Stomach (tissue), 9 donors: ENCODE measurements around the gene IQSEC1. TPM values are rescaled to one million over a fixed set of nuclear protein-coding genes. Genes with fewer than 3 reads are reported as not detected.
A peak's percentile ranks its signal among the peaks of the same experiment; 100 is the strongest.

Experiments
- DNase-seq, 2 donors: peaks; one replicate each; pipeline versions ENCODE4 v3.0.0 to v3.0.0-alpha.2; 2013 to 2019
- H3K27ac ChIP-seq, 5 donors: fragments of 200-600 bp in 4 of 5; sonication (generic) in 4 of 5; one replicate each; pipeline ENCODE4 v1.5.1; 2013 to 2019; ENCODE audit warnings: mild to moderate bottlenecking in 1 of 5, moderate library complexity in 1 of 5
- H3K27me3 ChIP-seq, 3 donors: fragments of 200-600 bp; sonication (generic); one replicate each; pipeline ENCODE4 v1.5.1; 2017 to 2019; ENCODE audit warnings: mixed run types in 1 of 3
- H3K36me3 ChIP-seq, 4 donors: fragments of 200-600 bp; sonication (generic); 1 replicate in 3 of 4; 2 replicates in 1 of 4; pipeline ENCODE4 v1.5.1; 2016 to 2019
- H3K4me1 ChIP-seq, 4 donors: fragments of 200-600 bp; sonication (generic); one replicate each; pipeline ENCODE4 v1.5.1; 2016 to 2019
- H3K4me3 ChIP-seq, 4 donors: fragments of 200-600 bp; sonication (generic) in 3 of 4; one replicate each; pipeline ENCODE4 v1.5.1; 2016 to 2019; ENCODE audit warnings: mild to moderate bottlenecking in 1 of 4
- H3K9me3 ChIP-seq, 4 donors: fragments of 200-600 bp; sonication (generic); one replicate each; pipeline ENCODE4 v1.5.1; 2016 to 2019
- CTCF ChIP-seq, 7 experiments: fragments of 450-650 bp in 4 of 7; fragments of 200-600 bp in 3 of 7; sonication (generic) in 3 of 7; IDR thresholded peaks; one replicate each; pipeline ENCODE4 v1.5.1; 2016 to 2019; ENCODE audit warnings: antibody characterized with exemption in 7 of 7, control low read depth in 2 of 7, mild to moderate bottlenecking in 1 of 7
- EP300 ChIP-seq: sonication (generic); formaldehyde crosslinking; IDR thresholded peaks from one replicate; pipeline ENCODE4 v1.6.1; 2017; ENCODE audit warnings: antibody characterized with exemption
- POLR2A ChIP-seq, 4 donors: fragments of 450-650 bp; IDR thresholded peaks; one replicate each; pipeline ENCODE4 v1.6.1; 2016; ENCODE audit warnings: antibody characterized with exemption in 4 of 4, control low read depth in 2 of 4, mild to moderate bottlenecking in 1 of 4, moderate library complexity in 1 of 4
- POLR2AphosphoS5 ChIP-seq, 3 donors: sonication (generic); formaldehyde crosslinking; IDR thresholded peaks; one replicate each; pipeline ENCODE4 v1.6.1; 2016; ENCODE audit warnings: antibody characterized with exemption in 3 of 3
- WGBS, 5 donors: extraction: QIAGEN DNeasy Blood & Tissue Kit in 3 of 5; methylation state at CpG; one replicate each; pipeline versions ENCODE4 v1.1.5 to v1.1.7; 2013 to 2018; 5-methylcytosine and 5-hydroxymethylcytosine counted together
- intact Hi-C: fragments of 100-400 bp; cut with DNase I; formaldehyde crosslinking; loops from one replicate; pipeline ENCODE4 v1.15.1; 2023; ENCODE audit warnings: low total_unique reads
- polyA plus RNA-seq, 3 donors: library from polyadenylated mRNA; stranded (reverse); fragments of 200-250 nt; gene quantifications; one replicate each; pipeline ENCODE4 v1.2.3, GENCODE V29; 2013
- total RNA-seq, 5 donors: library from RNA; depleted of rRNA; stranded (reverse); fragments of >200 nt; gene quantifications; one replicate each; pipeline versions ENCODE4 v1.1.0 to v1.2.3, GENCODE V29; 2014 to 2016
- donor health status: healthy with polysubstance abuse.
- donor health status: Bipolar disorder and iron deficiency.
- donor health status: healthy.

The IQSEC1 gene
- total and polyA plus RNA-seq, 8 donors = 6.7 to 46.9 (median 20.8) TPM

GRCh38 chr3:13113346-13114330 lies 40.4 kb upstream of the IQSEC1 start:
- Histone ChIP-seq H3K4me3 (no peak overlapping the region), H3K9me3 (no peaks in the 10 kb centered on the region), H3K27me3 (peaks cover 0 to 30% (median 0%) of the 10 kb centered on the region in 3 donors), H3K36me3 (no peaks in the 10 kb centered on the region), H3K4me1 (peaks cover 17 to 22% (median 19%) of the 10 kb centered on the region in 4 donors), H3K27ac (no peak overlapping the region)
- intact Hi-C loops = no loop called here
- 78 to 83% (median 82%) methylated on average over 26 to 27 of the region's 27 CpGs for WGBS, 5 donors
- TF ChIP-seq CTCF (IDR thresholded peaks at IDR 0.05) = no peak
- no peak for TF ChIP-seq EP300
- no peak for TF ChIP-seq POLR2AphosphoS5 (IDR thresholded peaks at IDR 0.05)
- TF ChIP-seq POLR2A (IDR thresholded peaks at IDR 0.05) = no peak
- DNase-seq = no peak

- 77 to 83% (median 80%) methylated on average over 9 to 16 of the region's 16 CpGs for WGBS, 5 donors
- H3K36me3 ChIP-seq = no peaks in the 10 kb centered on the region
- peaks cover 0 to 30% (median 0%) of the 10 kb centered on the region in 3 donors for H3K27me3 ChIP-seq
- intact Hi-C loops = no loop called here
- H3K9me3 ChIP-seq = no peaks in the 10 kb centered on the region
- DNase-seq = no peak
- H3K4me1 ChIP-seq = peaks cover 17 to 22% (median 19%) of the 10 kb centered on the region in 4 donors
- no peak for TF ChIP-seq POLR2A (IDR thresholded peaks at IDR 0.05)
- TF ChIP-seq POLR2AphosphoS5 (IDR thresholded peaks at IDR 0.05) = no peak
- no peak for TF ChIP-seq CTCF (IDR thresholded peaks at IDR 0.05)
- TF ChIP-seq EP300 = no peak
- H3K27ac ChIP-seq = no peak overlapping the region
- no peak overlapping the region for H3K4me3 ChIP-seq
These were observed 39.5 kb upstream of the IQSEC1 start for GRCh38 chr3:13112521-13113345.

GRCh38 chr3:13111873-13112520 lies 38.8 kb upstream of the IQSEC1 start:
- peak in 1 of 3 donors; percentile 30 for TF ChIP-seq POLR2AphosphoS5 (IDR thresholded peaks at IDR 0.05)
- TF ChIP-seq CTCF (IDR thresholded peaks at IDR 0.05) = no peak
- TF ChIP-seq EP300 = no peak
- no peak for TF ChIP-seq POLR2A (IDR thresholded peaks at IDR 0.05)
- intact Hi-C loops = no loop called here
- WGBS, 5 donors = 27 to 62% (median 41%) methylated on average over 10 to 13 of the region's 13 CpGs
- Histone ChIP-seq H3K4me1 (peaks cover 17 to 22% (median 19%) of the 10 kb centered on the region in 4 donors), H3K4me3 (no peak overlapping the region), H3K27ac (peak overlapping the region; percentile 22 to 44 (median 36)), H3K27me3 (peaks cover 0 to 30% (median 0%) of the 10 kb centered on the region in 3 donors), H3K36me3 (no peaks in the 10 kb centered on the region), H3K9me3 (no peaks in the 10 kb centered on the region)
- DNase-seq = peak; percentile 39 to 86
